GM21825 (cell line): ENCODE data around the gene TMEM123.
"Not testable (repeated sequence)": the region's sequence is repeated elsewhere in the genome, so short reads cannot be mapped to it uniquely, and the experiment has no call there.

Experiments used
- ATAC-seq: cut with Tn5 transposase; IDR thresholded peaks from one replicate; pipeline ENCODE4 v1.9.1; 2021; ENCODE audit warnings: mild to moderate bottlenecking, moderate library complexity; ENCODE audit not compliant: unreplicated experiment

TMEM123 gene

GRCh38 chr11:102398297-102398696 is 54.3 kb downstream of the TMEM123 start:
- no peak for ATAC-seq

- no peak for ATAC-seq
Measured at GRCh38 chr11:102396708-102397563, 55.6 kb downstream of the TMEM123 start.

- ATAC-seq: no peak
Measured at GRCh38 chr11:102395720-102396393, 56.7 kb downstream of the TMEM123 start.

GRCh38 chr11:102393272-102393730 is 59.3 kb downstream of the TMEM123 start:
- ATAC-seq: no peak

- no peak for ATAC-seq
Measured at GRCh38 chr11:102391549-102392237, 60.9 kb downstream of the TMEM123 start.

- peak; percentile 80 for ATAC-seq
Measured at GRCh38 chr11:102390667-102391465, 61.7 kb downstream of the TMEM123 start.

GRCh38 chr11:102389253-102389652 is 63.3 kb downstream of the TMEM123 start:
- ATAC-seq: no peak

- no peak for ATAC-seq
Measured at GRCh38 chr11:102387043-102387781, 65.4 kb downstream of the TMEM123 start.

- no peak for ATAC-seq
Measured at GRCh38 chr11:102386136-102386734, 66.3 kb downstream of the TMEM123 start.

- ATAC-seq: no peak
Measured at GRCh38 chr11:102385085-102386007, 67.2 kb downstream of the TMEM123 start.

GRCh38 chr11:102384419-102385079 is 68.0 kb downstream of the TMEM123 start:
- no peak for ATAC-seq

- no peak for ATAC-seq
Measured at GRCh38 chr11:102383839-102384238, 68.7 kb downstream of the TMEM123 start.

- no peak for ATAC-seq
Measured at GRCh38 chr11:102382384-102382783, 70.2 kb downstream of the TMEM123 start.

GRCh38 chr11:102378818-102379217 is 73.7 kb downstream of the TMEM123 start:
- no peak for ATAC-seq

- no peak for ATAC-seq
Measured at GRCh38 chr11:102377891-102378290, 74.7 kb downstream of the TMEM123 start.

GRCh38 chr11:102375720-102376399 is 76.7 kb downstream of the TMEM123 start:
- ATAC-seq: no peak

GRCh38 chr11:102374633-102375424 is 77.7 kb downstream of the TMEM123 start:
- ATAC-seq: not testable (repeated sequence)
